ENCODE results near the gene EID1.

- TF ChIP-seq, protein P1, sequence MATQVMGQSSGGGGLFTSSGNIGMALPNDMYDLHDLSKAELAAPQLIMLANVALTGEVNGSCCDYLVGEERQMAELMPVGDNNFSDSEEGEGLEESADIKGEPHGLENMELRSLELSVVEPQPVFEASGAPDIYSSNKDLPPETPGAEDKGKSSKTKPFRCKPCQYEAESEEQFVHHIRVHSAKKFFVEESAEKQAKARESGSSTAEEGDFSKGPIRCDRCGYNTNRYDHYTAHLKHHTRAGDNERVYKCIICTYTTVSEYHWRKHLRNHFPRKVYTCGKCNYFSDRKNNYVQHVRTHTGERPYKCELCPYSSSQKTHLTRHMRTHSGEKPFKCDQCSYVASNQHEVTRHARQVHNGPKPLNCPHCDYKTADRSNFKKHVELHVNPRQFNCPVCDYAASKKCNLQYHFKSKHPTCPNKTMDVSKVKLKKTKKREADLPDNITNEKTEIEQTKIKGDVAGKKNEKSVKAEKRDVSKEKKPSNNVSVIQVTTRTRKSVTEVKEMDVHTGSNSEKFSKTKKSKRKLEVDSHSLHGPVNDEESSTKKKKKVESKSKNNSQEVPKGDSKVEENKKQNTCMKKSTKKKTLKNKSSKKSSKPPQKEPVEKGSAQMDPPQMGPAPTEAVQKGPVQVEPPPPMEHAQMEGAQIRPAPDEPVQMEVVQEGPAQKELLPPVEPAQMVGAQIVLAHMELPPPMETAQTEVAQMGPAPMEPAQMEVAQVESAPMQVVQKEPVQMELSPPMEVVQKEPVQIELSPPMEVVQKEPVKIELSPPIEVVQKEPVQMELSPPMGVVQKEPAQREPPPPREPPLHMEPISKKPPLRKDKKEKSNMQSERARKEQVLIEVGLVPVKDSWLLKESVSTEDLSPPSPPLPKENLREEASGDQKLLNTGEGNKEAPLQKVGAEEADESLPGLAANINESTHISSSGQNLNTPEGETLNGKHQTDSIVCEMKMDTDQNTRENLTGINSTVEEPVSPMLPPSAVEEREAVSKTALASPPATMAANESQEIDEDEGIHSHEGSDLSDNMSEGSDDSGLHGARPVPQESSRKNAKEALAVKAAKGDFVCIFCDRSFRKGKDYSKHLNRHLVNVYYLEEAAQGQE (IDR thresholded peaks at IDR 0.05; ENCODE audit: insufficient replicate concordance, low read depth) = no peak
- TF ChIP-seq CTCF (IDR thresholded peaks at IDR 0.05; ENCODE audit: insufficient read depth, low read length) (no peak), POLR2AphosphoS5 (IDR thresholded peaks at IDR 0.05; ENCODE audit: low read depth) (no peak), SPI1 (IDR thresholded peaks at IDR 0.05; ENCODE audit: borderline replicate concordance, low read depth) (no peak), GABPA (IDR thresholded peaks at IDR 0.05; ENCODE audit: low read depth) (no peak)
These were observed 9.2 kb downstream of the EID1 start for GRCh38 chr15:48887144-48887543.

Measured in HL-60 (cell line).